Right ventricle myocardium inferior (tissue), 1 donor: ENCODE measurements around the gene EIF4ENIF1. TPM values are rescaled to one million over a fixed set of nuclear protein-coding genes. Genes with fewer than 3 reads are reported as not detected.

Source experiments
- ATAC-seq: fragments of 200-7000 bp; cut with Tn5 transposase; one replicate; pipeline ENCODE4 v1.9.1; 2020; ENCODE audit warnings: mild to moderate bottlenecking, moderate library complexity
- DNase-seq: peaks from one replicate; pipeline ENCODE4 v3.0.0; 2021; ENCODE audit errors: missing footprints
- intact Hi-C: fragments of 100-400 bp; cut with DNase I; formaldehyde crosslinking; loops from one replicate; pipeline ENCODE4 v1.11.0; 2022
- total RNA-seq: library from RNA; stranded (reverse); fragmentation: NEBNext Ultra II Directional; extraction: Animal tissue kit (Norgen Biotek cat#: 25700); gene quantifications from one replicate; pipeline ENCODE4 v1.2.1, GENCODE V29; 2021
- donor health status: DM: no; HTN: yes; CAD: no; lungs with severe emphysema.

The EIF4ENIF1 gene
- total RNA-seq, 1 donor from 2014 or later, result 30.5 TPM

DNA sequence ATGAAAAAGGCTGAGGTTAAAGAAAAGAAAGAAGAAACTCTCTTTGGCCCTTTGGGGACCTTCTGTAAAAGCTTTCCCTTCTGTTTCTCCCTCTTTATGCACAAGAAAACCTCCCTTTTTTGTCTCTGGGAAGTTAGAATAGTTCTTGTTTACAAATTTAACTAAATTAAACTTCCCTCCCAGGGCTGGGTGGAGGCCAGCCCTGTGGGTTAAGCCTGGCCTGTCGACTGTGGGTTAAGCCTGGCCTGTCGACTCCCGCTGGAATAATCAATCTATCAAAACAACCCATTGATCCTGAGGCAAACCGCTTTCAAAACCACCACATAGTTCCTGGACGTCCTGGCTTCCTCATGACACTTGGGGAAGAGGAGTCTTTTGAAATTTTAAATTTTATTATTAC, 91.4 kb downstream of the EIF4ENIF1 start:
- no peak for DNase-seq
- ATAC-seq, result no peak
- intact Hi-C loops, result loop anchor here (5.0 kb wide), 1 partner anchor 89 kb away; the partner anchor contains the start of gene EIF4ENIF1

DNA sequence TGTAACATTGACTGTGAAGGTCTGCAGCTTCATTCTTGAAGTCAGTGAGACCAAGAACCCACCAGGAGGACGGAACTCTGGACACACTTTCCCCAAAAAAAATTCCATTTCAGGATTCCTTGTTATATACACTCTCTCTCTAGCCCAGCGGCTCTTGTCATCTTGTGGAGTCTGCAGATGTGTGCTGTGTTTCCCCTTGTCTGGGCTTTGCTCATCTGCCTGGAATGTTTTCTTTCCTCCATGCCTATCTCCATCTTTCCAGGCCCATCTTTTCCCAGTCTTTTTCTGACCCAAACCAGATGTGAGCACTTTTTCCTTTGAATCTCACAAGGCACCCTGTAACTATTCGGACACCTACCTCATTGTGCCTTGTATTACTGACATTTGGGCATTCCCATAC, 95.3 kb downstream of the EIF4ENIF1 start:
- no peak for ATAC-seq
- DNase-seq, result no peak
- intact Hi-C loops, result no loop called here

DNA sequence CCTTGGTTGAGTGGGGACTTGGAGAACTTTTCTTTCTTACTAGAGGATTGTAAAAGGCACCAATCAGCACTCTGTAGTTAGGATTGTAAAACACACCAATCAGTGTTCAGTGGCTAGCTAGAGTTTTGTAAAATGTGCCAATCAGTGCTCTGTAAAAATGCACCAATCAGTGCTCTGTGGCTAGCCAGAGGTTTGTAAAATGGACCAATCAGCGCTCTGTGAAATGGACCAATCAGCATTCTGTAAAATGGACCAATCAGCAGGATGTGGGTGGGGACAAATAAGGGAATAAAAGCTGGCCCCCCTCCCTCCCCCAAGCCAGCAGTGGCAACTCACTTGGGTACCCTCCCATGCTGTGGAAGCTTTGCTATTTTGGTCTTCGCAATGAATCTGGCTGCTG, 95.7 kb downstream of the EIF4ENIF1 start:
- no peak for DNase-seq
- intact Hi-C loops, result no loop called here
- ATAC-seq, result no peak

Other genes starting within 250 kb of the EIF4ENIF1 start
- gene PIK3IP1, start 197.4 kb downstream of the EIF4ENIF1 start, total RNA-seq, result 13.7 TPM
- gene PATZ1, start 143.5 kb downstream of the EIF4ENIF1 start, total RNA-seq, result 9.7 TPM
- 59.3 TPM for gene DRG1, start 90.2 kb downstream of the EIF4ENIF1 start, total RNA-seq
- gene SFI1, start 6.7 kb upstream of the EIF4ENIF1 start, total RNA-seq, result 6.7 TPM
- 18.4 TPM for gene PISD, start 172.4 kb upstream of the EIF4ENIF1 start, total RNA-seq